NCI-H748 (cell line): ENCODE data around the gene MADCAM1.

ENCODE experiments used
- DNase-seq: peaks from one replicate; lab custom pipeline; 2025; ENCODE audit not compliant: unreplicated experiment; lab: John Stamatoyannopoulos, UW

The MADCAM1 gene

GRCh38 chr19:547836-548720, 51.8 kb downstream of the MADCAM1 start:
- DNase-seq: no peak

- no peak for DNase-seq
These were observed 52.9 kb downstream of the MADCAM1 start for GRCh38 chr19:548886-549830.

GRCh38 chr19:554817-555216, 58.5 kb downstream of the MADCAM1 start:
- DNase-seq: no peak
